Measurements from ENCODE around the gene PPIG. TPM values are rescaled to one million over a fixed set of nuclear protein-coding genes. Genes with fewer than 3 reads are reported as not detected.

Gene PPIG
- total and polyA plus RNA-seq, 2 experiments from 2014 or later = 40.7 to 157 TPM

- no peaks in the 10 kb centered on the region for H3K9me3 Mint-ChIP-seq
- H3K27ac ChIP-seq (ENCODE audit: low read depth) = no peak overlapping the region
- no peak for ATAC-seq
- no peaks in the 10 kb centered on the region for H3K4me1 ChIP-seq (ENCODE audit: insufficient read depth)
- no peak overlapping the region for H3K4me3 Mint-ChIP-seq
- H3K27me3 Mint-ChIP-seq (ENCODE audit: insufficient read depth, low read depth, poor library complexity) = no peaks in the 10 kb centered on the region
- no peak for DNase-seq (ENCODE audit: low spot score)
- H3K4me3 ChIP-seq = no peak overlapping the region
- no peaks in the 10 kb centered on the region for H3K4me1 Mint-ChIP-seq
- no peak for TF ChIP-seq CREB1 (CRISPR knock-in tag; IDR thresholded peaks at IDR 0.05; ENCODE audit: low read depth)
- no peak for TF ChIP-seq CTCF (conservative IDR thresholded peaks at IDR 0.05; ENCODE audit: low read depth in 2 of 2)
- TF ChIP-seq STAT1 (IDR thresholded peaks at IDR 0.05; ENCODE audit: unreplicated experiment) = no peak
- TF ChIP-seq EZH2phosphoT487 (IDR thresholded peaks at IDR 0.05; ENCODE audit: unreplicated experiment) = no peak
- TF ChIP-seq ZNF462 (CRISPR knock-in tag; IDR thresholded peaks at IDR 0.05) = no peak
- TF ChIP-seq REST (IDR thresholded peaks at IDR 0.05; ENCODE audit: unreplicated experiment) = no peak
- TF ChIP-seq ZNF331 (CRISPR knock-in tag; IDR thresholded peaks at IDR 0.05; ENCODE audit: low read depth) = no peak
- TF ChIP-seq POLR2AphosphoS5 (IDR thresholded peaks at IDR 0.05; ENCODE audit: low read depth) = no peak
- no peak for TF ChIP-seq ETS1 (IDR thresholded peaks at IDR 0.05)
- TF ChIP-seq EZH2 (IDR thresholded peaks at IDR 0.05; ENCODE audit: low read depth, unreplicated experiment) = no peak
- no peak for TF ChIP-seq JUNB (IDR thresholded peaks at IDR 0.05; ENCODE audit: unreplicated experiment)
- no peak for TF ChIP-seq ZNF114 (CRISPR knock-in tag; IDR thresholded peaks at IDR 0.05)
- no peak for TF ChIP-seq NANOG (IDR thresholded peaks at IDR 0.05; ENCODE audit: borderline replicate concordance)
- no peaks in the 10 kb centered on the region for H3F3A ChIP-seq (replicated peaks; ENCODE audit: low read depth)
- no peak overlapping the region for H3K4me2 ChIP-seq
- no peaks in the 10 kb centered on the region for H3K36me3 Mint-ChIP-seq (ENCODE audit: low read depth)
- no peaks in the 10 kb centered on the region for H3K79me2 ChIP-seq (replicated peaks; ENCODE audit: insufficient read depth)
- no peak overlapping the region for H3K27ac Mint-ChIP-seq
- peaks cover 10% of the 10 kb centered on the region for H3K36me3 ChIP-seq (ENCODE audit: insufficient read depth)
- no peaks in the 10 kb centered on the region for H3K27me3 ChIP-seq (ENCODE audit: insufficient read depth)
- H4K20me1 ChIP-seq (replicated peaks; ENCODE audit: insufficient read depth) = no peaks in the 10 kb centered on the region
- no peak overlapping the region for H2AFZ ChIP-seq
- no peaks in the 10 kb centered on the region for H3K9me2 ChIP-seq (ENCODE audit: insufficient read depth)
Measured at GRCh38 chr2:169640104-169640503, 56.0 kb downstream of the PPIG start.

Measured in GM23338 (cell line).